Transverse colon (tissue), 4 donors: ENCODE data around the gene SLC35F4. TPM values are rescaled to one million over a fixed set of nuclear protein-coding genes. Genes with fewer than 3 reads are reported as not detected.

Source experiments
- DNase-seq: peaks from one replicate; pipeline ENCODE4 v3.0.0-alpha.2; 2019
- H3K27ac ChIP-seq, 4 donors: fragments of 200-600 bp; sonication (generic); 2 replicates each; pipeline ENCODE4 v1.5.1; 2016 to 2018; ENCODE audit warnings: inconsistent platforms in 4 of 4
- H3K27me3 ChIP-seq: fragments of 200-600 bp; sonication (generic); 2 replicates; pipeline ENCODE4 v1.5.1; 2017; ENCODE audit warnings: inconsistent platforms
- H3K36me3 ChIP-seq, 4 donors: fragments of 200-600 bp; sonication (generic); 2 replicates each; pipeline ENCODE4 v1.5.1; 2017 to 2019; ENCODE audit warnings: inconsistent platforms in 4 of 4
- H3K4me1 ChIP-seq, 4 donors: fragments of 200-600 bp; sonication (generic); 2 replicates each; pipeline ENCODE4 v1.5.1; 2017 to 2020; ENCODE audit warnings: inconsistent platforms in 4 of 4
- H3K4me3 ChIP-seq, 4 donors: fragments of 200-600 bp; sonication (generic); 1 replicate in 1 of 4; 2 replicates in 3 of 4; pipeline versions ENCODE4 v1.5.1 to v1.6.1; 2017 to 2019; ENCODE audit warnings: inconsistent platforms in 4 of 4
- H3K9me3 ChIP-seq, 2 donors: fragments of 200-600 bp; sonication (generic); 2 replicates each; pipeline ENCODE4 v1.5.1; 2017 to 2019; ENCODE audit warnings: inconsistent platforms in 2 of 2
- EP300 ChIP-seq: sonication (generic); formaldehyde crosslinking; IDR thresholded peaks from one replicate; pipeline ENCODE4 v1.6.1; 2017; ENCODE audit warnings: antibody characterized with exemption, low read depth
- POLR2A ChIP-seq: fragments of 450-650 bp; IDR thresholded peaks from one replicate; pipeline ENCODE4 v1.6.1; 2016; ENCODE audit warnings: antibody characterized with exemption, mild to moderate bottlenecking, moderate library complexity
- POLR2AphosphoS5 ChIP-seq, 3 donors: sonication (generic); formaldehyde crosslinking; IDR thresholded peaks; one replicate each; pipeline ENCODE4 v1.6.1; 2016; ENCODE audit warnings: antibody characterized with exemption in 3 of 3
- WGBS, 2 donors: methylation state at CpG; one replicate each; pipeline ENCODE4 v1.1.5; 2018; ENCODE audit warnings: low coverage in 1 of 2; 5-methylcytosine and 5-hydroxymethylcytosine counted together
- in situ Hi-C, 4 donors: fragments of 200-750 bp; cut with MboI; loops; one replicate each; pipeline versions ENCODE4 v1.15.0 to v1.15.1; 2017; ENCODE audit warnings: low sequenced_read_pairs in 3 of 4, low pct_ligation_motif_present in 1 of 4, low pct_unique_long_range_greater_than_20kb in 1 of 4
- intact Hi-C: fragments of 100-400 bp; cut with DNase I; formaldehyde crosslinking; loops from one replicate; pipeline ENCODE4 v1.15.1; 2023; ENCODE audit warnings: low total_unique reads
- total RNA-seq, 4 donors: library from RNA; depleted of rRNA; stranded (reverse); fragments of >200 nt; gene quantifications; one replicate each; pipeline ENCODE4 v1.1.0, GENCODE V29; 2016
- TF ChIP-seq, protein P1 (sequence below), 5 experiments: fragments of 200-600 bp in 3 of 5; fragments of 450-650 bp in 2 of 5; sonication (generic) in 3 of 5; IDR thresholded peaks; 1 replicate in 2 of 5; 2 replicates in 3 of 5; pipeline ENCODE4 v1.5.1; 2016 to 2017; ENCODE audit warnings: antibody characterized with exemption in 5 of 5, inconsistent platforms in 3 of 5, mild to moderate bottlenecking in 2 of 5, moderate library complexity in 1 of 5

SLC35F4 gene
- total RNA-seq, 4 donors from 2014 or later: not detected

DNA sequence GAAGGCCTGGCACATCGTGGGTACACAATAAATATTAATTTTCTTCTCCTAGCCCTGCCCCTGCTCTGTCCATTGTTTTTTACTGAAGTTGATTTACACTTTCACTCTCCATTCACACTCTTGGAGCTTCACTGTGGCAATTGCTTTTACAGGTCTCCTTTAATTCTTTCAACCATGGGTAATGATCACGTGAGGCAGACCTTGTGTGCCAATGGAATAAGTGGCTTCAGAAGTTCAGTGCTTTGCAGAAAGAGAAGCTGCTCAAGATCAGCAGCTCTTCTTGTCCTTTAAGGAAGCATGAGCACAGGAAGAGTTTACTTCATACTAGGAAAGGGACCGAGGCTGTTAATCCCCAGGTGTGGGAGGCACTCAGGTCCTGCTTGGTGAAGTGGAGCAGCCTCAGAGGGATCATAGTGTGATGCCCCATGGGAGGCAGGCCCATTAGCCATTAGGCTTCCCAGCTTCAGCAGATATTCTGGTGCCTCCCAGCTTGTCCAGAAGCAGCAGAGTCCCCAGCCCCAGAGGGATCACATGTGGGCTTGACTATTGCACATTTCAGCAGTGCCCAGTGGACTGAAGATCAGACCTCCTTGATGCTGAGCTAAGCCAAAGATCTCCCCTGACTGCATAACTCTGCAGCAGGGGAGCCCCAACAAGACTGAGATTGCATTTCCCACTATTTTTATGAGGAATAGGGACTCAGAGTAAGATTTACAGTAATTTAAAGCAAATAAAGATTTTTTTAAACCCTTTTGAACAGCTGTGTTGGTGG, 5.0 kb upstream of the SLC35F4 start:
- Histone ChIP-seq H3K27ac (no peak overlapping the region), H3K36me3 (no peaks in the 10 kb centered on the region), H3K4me3 (no peak overlapping the region), H3K27me3 (peaks cover 20% of the 10 kb centered on the region), H3K4me1 (peaks cover 0 to under 1% (median 0%) of the 10 kb centered on the region in 4 donors), H3K9me3 (no peaks in the 10 kb centered on the region)
- TF ChIP-seq POLR2A (no peak), POLR2AphosphoS5 (IDR thresholded peaks at IDR 0.05) (no peak), EP300 (no peak)
- TF ChIP-seq, protein P1, sequence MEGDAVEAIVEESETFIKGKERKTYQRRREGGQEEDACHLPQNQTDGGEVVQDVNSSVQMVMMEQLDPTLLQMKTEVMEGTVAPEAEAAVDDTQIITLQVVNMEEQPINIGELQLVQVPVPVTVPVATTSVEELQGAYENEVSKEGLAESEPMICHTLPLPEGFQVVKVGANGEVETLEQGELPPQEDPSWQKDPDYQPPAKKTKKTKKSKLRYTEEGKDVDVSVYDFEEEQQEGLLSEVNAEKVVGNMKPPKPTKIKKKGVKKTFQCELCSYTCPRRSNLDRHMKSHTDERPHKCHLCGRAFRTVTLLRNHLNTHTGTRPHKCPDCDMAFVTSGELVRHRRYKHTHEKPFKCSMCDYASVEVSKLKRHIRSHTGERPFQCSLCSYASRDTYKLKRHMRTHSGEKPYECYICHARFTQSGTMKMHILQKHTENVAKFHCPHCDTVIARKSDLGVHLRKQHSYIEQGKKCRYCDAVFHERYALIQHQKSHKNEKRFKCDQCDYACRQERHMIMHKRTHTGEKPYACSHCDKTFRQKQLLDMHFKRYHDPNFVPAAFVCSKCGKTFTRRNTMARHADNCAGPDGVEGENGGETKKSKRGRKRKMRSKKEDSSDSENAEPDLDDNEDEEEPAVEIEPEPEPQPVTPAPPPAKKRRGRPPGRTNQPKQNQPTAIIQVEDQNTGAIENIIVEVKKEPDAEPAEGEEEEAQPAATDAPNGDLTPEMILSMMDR (IDR thresholded peaks at IDR 0.05): no peak
- 50 to 54% methylated on average over 2 to 3 of the region's 3 CpGs for WGBS, 2 donors
- intact Hi-C loops: no loop called here
- DNase-seq: no peak
- in situ Hi-C loops: no loop called here

DNA sequence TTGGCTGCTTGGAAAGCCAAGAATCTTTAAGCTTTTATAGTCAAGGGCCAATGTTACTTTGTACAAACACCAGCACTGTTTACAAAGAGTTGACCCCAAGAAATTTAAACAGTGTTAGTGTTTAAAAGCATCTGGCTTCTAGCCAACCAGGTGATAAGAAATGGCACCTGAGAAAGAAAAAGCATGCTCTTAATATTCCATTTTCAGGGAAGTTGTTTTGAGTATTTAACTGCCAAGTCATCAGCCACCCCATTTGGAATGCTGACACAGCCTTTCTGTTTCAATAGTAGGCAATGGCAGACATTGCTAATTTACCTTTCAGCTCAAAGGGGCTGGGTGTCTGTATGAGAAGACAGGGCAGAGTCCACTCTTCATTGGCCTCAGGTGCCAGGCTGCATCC, 3.7 kb upstream of the SLC35F4 start:
- TF ChIP-seq EP300 (no peak), POLR2A (no peak), POLR2AphosphoS5 (IDR thresholded peaks at IDR 0.05) (no peak)
- TF ChIP-seq, protein P1 (IDR thresholded peaks at IDR 0.05): no peak
- Histone ChIP-seq H3K27ac (no peak overlapping the region), H3K36me3 (no peaks in the 10 kb centered on the region), H3K4me1 (peaks cover 0 to 8% (median 5%) of the 10 kb centered on the region in 4 donors), H3K9me3 (no peaks in the 10 kb centered on the region), H3K27me3 (peaks cover 32% of the 10 kb centered on the region), H3K4me3 (no peak overlapping the region)
- no peak for DNase-seq
- intact Hi-C loops (no loop called here), in situ Hi-C loops (no loop called here)

DNA sequence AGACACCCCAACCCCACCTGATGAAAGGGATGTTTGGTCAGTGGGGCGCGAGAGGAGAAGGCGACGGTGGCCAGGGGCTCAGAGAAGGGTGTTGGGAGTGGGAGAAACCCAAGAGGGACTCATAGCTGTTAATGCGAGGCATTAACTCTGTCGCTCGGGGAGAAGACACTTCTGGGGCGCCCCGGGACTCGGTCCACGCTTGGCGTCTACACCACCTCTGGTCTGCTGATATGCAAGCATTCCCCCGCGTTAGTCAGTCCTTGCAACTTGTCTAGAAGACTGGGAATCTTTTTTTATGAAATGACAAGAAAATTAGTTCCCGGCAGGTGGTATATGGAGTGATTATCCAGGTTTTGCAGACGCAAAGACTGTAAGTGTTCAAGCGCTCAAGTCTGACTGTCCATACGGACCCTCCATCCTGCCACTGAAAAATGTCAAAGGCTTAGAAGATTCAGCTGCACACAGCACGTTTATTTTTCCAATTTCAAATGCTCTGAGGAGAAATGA, 360 bp upstream of the SLC35F4 start:
- peaks cover 60% of the 10 kb centered on the region for H3K27me3 ChIP-seq
- DNase-seq: no peak
- no peaks in the 10 kb centered on the region for H3K36me3 ChIP-seq
- in situ Hi-C loops: no loop called here
- WGBS, 2 donors: 28 to 32% methylated on average over 5 to 19 of the region's 19 CpGs
- H3K4me1 ChIP-seq: peaks cover 0 to 8% (median 5%) of the 10 kb centered on the region in 4 donors
- TF ChIP-seq EP300 (no peak), POLR2AphosphoS5 (IDR thresholded peaks at IDR 0.05) (no peak), POLR2A (no peak)
- TF ChIP-seq, protein P1 (IDR thresholded peaks at IDR 0.05): no peak
- H3K4me3 ChIP-seq: no peak overlapping the region
- intact Hi-C loops: no loop called here
- H3K9me3 ChIP-seq: no peaks in the 10 kb centered on the region
- H3K27ac ChIP-seq: no peak overlapping the region

DNA sequence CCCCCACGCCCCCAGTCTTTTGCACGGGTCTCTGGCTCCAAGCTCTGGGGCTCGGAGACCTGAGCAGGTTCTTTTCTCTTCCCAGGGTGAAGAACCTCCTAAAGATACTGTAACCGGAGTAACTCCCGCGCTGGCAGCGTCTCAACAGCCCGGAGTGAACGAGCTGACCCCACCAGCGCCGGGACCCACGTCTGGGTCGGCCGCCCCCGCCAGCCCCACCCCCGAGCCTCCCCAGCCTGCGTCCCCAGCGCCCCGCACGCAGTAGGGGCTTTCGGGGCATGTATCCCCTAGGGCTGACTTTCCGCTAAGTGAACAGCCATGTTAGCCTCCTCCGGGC, 858 bp downstream of the SLC35F4 start:
- Histone ChIP-seq H3K27me3 (peaks cover 60% of the 10 kb centered on the region), H3K27ac (no peak overlapping the region), H3K36me3 (no peaks in the 10 kb centered on the region), H3K9me3 (no peaks in the 10 kb centered on the region), H3K4me3 (no peak overlapping the region), H3K4me1 (peaks cover 0 to 8% (median 5%) of the 10 kb centered on the region in 4 donors)
- TF ChIP-seq EP300 (no peak), POLR2AphosphoS5 (IDR thresholded peaks at IDR 0.05) (no peak), POLR2A (no peak)
- TF ChIP-seq, protein P1 (IDR thresholded peaks at IDR 0.05): no peak
- WGBS, 2 donors: 33% methylated on average over 9 of the region's 23 CpGs; no CpG with 5 or more reads in 1 of the 2 donors
- intact Hi-C loops (no loop called here), in situ Hi-C loops (no loop called here)
- no peak for DNase-seq
